ENCODE measurements around the gene ADAR.
A peak's percentile ranks its signal among the peaks of the same experiment; 100 is the strongest.
"Not testable (repeated sequence)": the region's sequence is repeated elsewhere in the genome, so short reads cannot be mapped to it uniquely, and the experiment has no call there.

The ADAR gene

GRCh38 chr1:154607609-154608396, at the start of gene ADAR:
TSS of gene ADAR (minus strand) at chr1:154608186. CDS start at chr1:154608006, 180 bp downstream.
- peak; percentile 81 for DNase-seq (ENCODE audit: low read depth)

GRCh38 chr1:154657556-154657955, 49.6 kb upstream of the ADAR start:
- DNase-seq (ENCODE audit: low read depth), result no peak

GRCh38 chr1:154652893-154653292, 44.9 kb upstream of the ADAR start:
- no peak for DNase-seq (ENCODE audit: low read depth)

DNA sequence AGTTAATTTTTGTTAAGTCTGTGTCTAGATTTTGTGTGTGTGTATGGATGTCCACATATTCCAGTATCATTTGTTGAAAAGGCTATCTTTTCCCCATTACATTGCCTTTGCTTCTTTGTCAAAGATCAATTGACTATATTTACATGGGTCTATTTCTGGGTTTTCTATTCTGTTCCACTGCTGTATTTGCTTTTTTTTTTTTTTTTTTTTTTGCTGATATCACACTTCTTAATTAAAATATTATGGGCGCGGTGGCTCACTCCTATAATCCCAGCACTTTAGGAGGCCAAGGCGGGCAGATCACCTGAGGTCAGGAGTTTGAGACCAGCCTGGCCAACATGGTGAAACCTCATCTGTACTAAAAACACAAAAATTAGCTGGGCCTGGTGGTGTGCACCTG, 36.7 kb upstream of the ADAR start:
- DNase-seq (ENCODE audit: low read depth), result not testable (repeated sequence)

- no peak for DNase-seq (ENCODE audit: low read depth)
These were observed 33.5 kb upstream of the ADAR start for GRCh38 chr1:154641534-154641933.

DNA sequence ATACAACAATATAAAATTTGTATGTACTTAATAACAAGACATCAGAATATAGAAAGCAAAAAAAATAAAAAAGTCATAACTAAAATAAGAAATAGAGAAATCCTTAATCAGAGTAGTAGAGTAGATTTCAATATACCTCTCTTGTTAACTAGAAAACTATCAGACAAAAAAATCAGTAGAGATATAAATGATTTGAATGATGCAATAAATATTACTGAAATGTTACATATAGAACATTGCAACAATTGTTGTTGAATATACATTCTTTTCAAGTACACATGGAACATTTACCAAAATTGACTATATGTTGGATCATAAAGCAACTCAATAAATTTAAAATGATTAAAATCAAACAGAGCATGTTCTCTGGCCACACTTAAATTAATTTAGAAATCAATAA, 31.9 kb upstream of the ADAR start:
- no peak for DNase-seq (ENCODE audit: low read depth)

DNA sequence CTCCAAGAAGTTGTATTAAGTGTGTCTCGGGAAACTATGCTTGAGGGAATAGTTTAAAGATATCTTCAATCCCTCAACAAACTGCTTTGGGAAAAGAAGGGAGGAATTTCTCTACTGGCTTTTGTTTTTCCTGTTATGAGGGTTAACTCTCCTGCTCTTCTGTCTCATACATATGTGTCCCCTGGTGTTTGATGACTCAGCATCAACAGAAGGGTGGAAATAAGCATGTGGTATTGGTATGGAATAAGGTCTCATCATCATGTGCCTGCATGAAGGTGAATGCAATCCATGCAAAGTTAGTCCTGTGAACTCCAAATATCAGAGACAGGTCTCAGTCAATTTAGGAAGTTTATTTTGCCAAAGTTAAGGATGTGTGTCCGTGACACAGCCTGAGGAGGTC, 27.2 kb upstream of the ADAR start:
- DNase-seq (ENCODE audit: low read depth), result no peak

DNA sequence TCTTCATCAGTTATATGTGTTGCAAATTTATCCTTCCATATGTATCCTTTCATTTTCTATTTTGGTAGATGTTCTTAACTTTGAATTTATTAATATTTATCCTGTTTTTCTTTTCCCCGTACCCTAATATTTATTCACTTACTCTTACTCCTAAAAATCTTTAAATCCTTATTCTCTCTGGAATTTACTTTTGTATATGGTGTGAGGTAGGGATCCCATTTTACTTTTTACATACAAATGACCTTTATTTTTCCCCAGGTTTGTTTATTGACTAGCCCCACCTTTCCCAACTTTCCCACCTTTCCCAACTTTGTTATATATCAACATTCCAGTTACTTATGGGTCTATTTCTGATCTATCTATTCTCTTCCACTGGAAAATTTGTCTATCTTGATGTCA, 21.7 kb upstream of the ADAR start:
- no peak for DNase-seq (ENCODE audit: low read depth)

DNA sequence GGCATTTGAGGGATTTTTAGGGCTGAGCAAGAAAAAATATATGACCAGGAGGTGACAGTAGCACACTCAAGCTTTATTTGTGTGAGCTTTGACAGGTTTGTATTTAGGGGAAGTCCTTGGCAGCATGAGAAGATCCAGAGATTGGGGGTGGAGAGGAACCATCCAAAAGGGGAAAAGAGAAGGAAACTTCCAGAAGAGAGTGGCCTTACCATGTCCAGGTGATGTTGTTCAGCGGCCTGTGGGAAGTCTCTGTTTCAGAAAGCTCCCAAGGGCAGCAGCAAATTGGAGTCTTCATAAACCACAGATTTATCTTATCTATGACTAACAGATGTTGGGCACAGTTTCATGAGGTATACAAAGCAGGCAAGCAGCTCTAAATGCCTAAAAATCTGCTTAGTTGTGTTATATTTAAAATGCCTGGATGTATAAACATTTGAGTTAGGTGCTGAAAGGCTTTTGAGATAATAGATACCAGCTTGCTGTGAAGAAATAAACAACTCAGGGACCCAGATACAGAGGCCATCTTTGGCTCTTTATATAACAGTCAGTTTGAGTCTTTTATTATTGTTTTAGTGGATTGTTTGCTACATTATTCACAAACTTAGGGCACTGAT, 21.2 kb upstream of the ADAR start:
- DNase-seq (ENCODE audit: low read depth), result no peak

DNA sequence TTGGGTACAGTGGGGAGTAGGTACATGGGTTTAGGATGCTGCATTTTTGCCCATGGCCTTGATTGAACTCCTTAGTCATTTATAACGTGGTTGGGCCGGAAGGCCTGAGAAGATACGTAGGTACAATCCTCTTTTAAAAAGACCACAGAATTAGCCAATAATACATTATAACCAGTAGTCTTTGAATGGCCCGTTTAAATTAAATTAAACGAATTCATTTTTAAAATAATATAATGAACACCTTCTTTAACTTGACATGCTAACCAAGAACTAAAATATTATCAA, 20.1 kb upstream of the ADAR start:
- no peak for DNase-seq (ENCODE audit: low read depth)

GRCh38 chr1:154627257-154628120, 19.5 kb upstream of the ADAR start:
- peak; percentile 90 for DNase-seq (ENCODE audit: low read depth)

DNA sequence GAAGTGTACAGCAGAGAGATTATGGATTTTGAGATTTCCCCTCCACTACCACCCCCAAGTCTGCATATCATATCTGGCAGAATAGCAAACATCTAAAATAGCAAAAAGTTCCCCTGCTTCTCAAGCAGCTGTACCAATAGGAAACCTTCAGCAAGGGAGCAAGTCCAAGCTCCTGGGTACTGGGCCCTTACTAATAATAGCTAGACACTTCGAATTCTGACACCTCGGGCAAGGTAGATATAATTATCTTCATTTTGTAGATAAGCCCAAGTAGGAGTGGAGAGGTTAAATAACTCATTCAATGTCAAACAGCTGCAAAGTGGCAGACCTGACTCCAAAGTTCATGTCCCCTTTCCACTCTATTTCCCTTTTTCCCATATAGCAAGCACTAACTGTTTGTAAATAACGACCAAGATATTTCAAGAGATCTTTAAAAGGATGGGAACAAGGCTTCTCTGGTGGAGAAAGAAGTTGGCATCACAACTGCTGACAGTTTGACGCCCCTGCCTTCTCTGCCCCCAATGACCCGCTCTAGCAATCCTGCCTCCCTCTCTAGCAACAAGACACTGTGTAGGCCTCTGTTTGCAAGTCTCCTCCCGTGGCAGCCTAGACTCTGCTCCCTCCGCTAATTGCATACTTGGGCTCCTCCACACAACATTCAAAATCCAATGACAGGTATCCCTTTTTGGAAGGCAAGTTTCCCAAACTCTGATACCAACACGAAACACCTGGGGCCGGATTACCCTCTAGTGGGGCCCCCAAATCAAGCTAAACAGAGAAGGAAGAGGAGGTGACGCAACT, 18.7 kb upstream of the ADAR start:
- DNase-seq (ENCODE audit: low read depth), result peak; percentile 14

DNA sequence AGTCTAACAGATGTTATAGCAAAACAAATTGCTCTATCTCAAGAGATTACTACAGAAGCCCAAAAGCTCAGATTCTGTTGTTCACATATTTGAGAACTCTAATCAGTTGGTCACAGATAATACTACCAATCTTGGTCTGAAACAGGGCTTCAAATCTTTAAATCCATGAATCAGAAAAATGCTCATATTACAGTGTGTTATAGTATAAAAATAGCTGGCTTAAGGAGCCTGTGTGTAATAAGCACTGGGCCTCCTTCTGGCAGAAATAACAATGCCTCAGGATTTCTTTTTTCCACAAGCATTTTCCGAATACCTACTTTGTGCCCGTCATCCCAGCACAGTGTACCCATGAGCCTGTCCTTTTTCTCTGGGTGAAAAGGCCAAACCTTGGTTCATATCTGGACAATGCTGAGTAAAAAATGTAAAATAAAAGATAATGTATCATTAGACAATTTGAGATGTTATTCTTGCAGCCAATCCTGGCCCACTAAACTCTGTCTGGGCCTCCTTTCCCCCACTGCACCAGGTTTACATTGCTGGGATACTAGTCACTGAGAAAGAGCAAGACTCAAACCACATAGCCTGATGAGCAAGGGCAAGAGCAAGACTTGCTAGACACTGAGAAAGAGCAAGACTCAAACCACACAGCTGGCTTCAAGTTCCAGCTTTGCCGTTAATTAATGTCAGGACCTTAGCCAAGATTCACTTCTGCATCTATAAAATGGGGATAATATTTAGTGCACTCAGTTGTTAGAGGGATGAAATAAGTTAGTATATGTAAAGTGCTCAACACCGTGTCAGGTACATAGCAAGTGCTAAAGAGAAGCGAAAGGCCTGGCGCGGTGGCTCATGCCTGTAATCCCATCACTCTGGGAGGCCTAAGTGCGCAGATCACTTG, 17.0 kb upstream of the ADAR start:
- no peak for DNase-seq (ENCODE audit: low read depth)

- no peak for DNase-seq (ENCODE audit: low read depth)
These were observed 15.4 kb upstream of the ADAR start for GRCh38 chr1:154623358-154623757.

DNA sequence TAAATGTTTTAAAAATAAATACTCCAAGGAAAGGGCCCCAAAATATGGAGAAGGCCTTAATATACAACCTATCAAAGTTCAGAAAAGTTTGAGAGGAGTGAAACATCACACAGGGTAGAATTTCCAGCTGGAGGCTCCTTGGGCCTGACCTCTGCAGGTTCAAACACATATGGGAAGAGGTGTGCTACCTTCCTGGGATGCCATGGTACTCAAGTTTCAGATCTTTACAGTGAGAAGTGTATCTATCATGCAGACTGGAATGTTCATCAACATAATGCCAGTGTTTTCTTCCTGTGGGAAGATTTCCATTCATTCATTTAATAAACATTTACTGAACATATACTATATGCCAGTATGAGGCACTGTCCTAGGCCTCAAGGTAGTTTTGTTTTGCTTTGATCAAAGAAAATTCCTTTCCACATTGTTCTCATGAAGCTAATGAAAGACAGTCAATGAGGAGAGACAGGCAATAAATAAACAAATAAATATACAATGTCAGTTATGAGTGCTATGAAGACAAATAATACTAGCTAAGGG, 14.6 kb upstream of the ADAR start:
- no peak for DNase-seq (ENCODE audit: low read depth)

- DNase-seq (ENCODE audit: low read depth), result no peak
These were observed 13.9 kb upstream of the ADAR start for GRCh38 chr1:154621875-154622274.

- DNase-seq (ENCODE audit: low read depth), result no peak
These were observed 12.8 kb upstream of the ADAR start for GRCh38 chr1:154620751-154621150.

GRCh38 chr1:154619181-154619948, 11.4 kb upstream of the ADAR start:
- DNase-seq (ENCODE audit: low read depth), result no peak

- DNase-seq (ENCODE audit: low read depth), result no peak
These were observed 8.8 kb upstream of the ADAR start for GRCh38 chr1:154616659-154617345.

GRCh38 chr1:154615411-154615810, 7.4 kb upstream of the ADAR start:
- DNase-seq (ENCODE audit: low read depth), result no peak

Data from activated T-cell treated with anti-CD3 and anti-CD28 coated beads for 1 hour (primary cell).